DLD1 (cell line): ENCODE measurements around the gene RAP2A.

Experiments used
- in situ Hi-C: cut with HindIII; loops from 2 replicates; pipeline ENCODE4 v1.10.0; 2017; ENCODE audit warnings: low sequenced_read_pairs

Gene RAP2A

GRCh38 chr13:97433727-97434396 is at the start of gene RAP2A:
Gene RAP2A (plus strand): TSS chr13:97434169. CDS start chr13:97434471, 302 bp downstream.
- in situ Hi-C loops, result loop anchor here (25.0 kb wide), 1 partner anchor 578 kb away; no protein-coding TSS in a partner anchor

- in situ Hi-C loops, result no loop called here
Measured at GRCh38 chr13:97384371-97384770, 49.6 kb upstream of the RAP2A start.

- in situ Hi-C loops, result no loop called here
Measured at GRCh38 chr13:97385146-97385545, 48.8 kb upstream of the RAP2A start.

- in situ Hi-C loops, result no loop called here
Measured at GRCh38 chr13:97385854-97386253, 48.1 kb upstream of the RAP2A start.

- in situ Hi-C loops, result no loop called here
Measured at GRCh38 chr13:97386801-97387484, 47.0 kb upstream of the RAP2A start.

GRCh38 chr13:97387485-97387839 is 46.5 kb upstream of the RAP2A start:
- in situ Hi-C loops, result no loop called here

- in situ Hi-C loops, result no loop called here
Measured at GRCh38 chr13:97387890-97388289, 46.1 kb upstream of the RAP2A start.

GRCh38 chr13:97388373-97388772 is 45.6 kb upstream of the RAP2A start:
- in situ Hi-C loops, result no loop called here

GRCh38 chr13:97390941-97391600 is 42.9 kb upstream of the RAP2A start:
- in situ Hi-C loops, result no loop called here

- in situ Hi-C loops, result no loop called here
Measured at GRCh38 chr13:97392020-97392419, 41.9 kb upstream of the RAP2A start.

GRCh38 chr13:97394542-97394941 is 39.4 kb upstream of the RAP2A start:
- in situ Hi-C loops, result no loop called here

GRCh38 chr13:97395447-97396136 is 38.4 kb upstream of the RAP2A start:
- in situ Hi-C loops, result no loop called here

- in situ Hi-C loops, result no loop called here
Measured at GRCh38 chr13:97397267-97397666, 36.7 kb upstream of the RAP2A start.

GRCh38 chr13:97401421-97401820 is 32.5 kb upstream of the RAP2A start:
- in situ Hi-C loops, result no loop called here

GRCh38 chr13:97403893-97404750 is 29.8 kb upstream of the RAP2A start:
- in situ Hi-C loops, result no loop called here

- in situ Hi-C loops, result no loop called here
Measured at GRCh38 chr13:97407540-97407939, 26.4 kb upstream of the RAP2A start.

- in situ Hi-C loops, result no loop called here
Measured at GRCh38 chr13:97408938-97409337, 25.0 kb upstream of the RAP2A start.

GRCh38 chr13:97411984-97412383 is 22.0 kb upstream of the RAP2A start:
- in situ Hi-C loops, result no loop called here

GRCh38 chr13:97413694-97414093 is 20.3 kb upstream of the RAP2A start:
- in situ Hi-C loops, result no loop called here

GRCh38 chr13:97414392-97414791 is 19.6 kb upstream of the RAP2A start:
- in situ Hi-C loops, result no loop called here

GRCh38 chr13:97417698-97418097 is 16.3 kb upstream of the RAP2A start:
- in situ Hi-C loops, result no loop called here
